Endodermal cell (in vitro differentiated cells): ENCODE results near the gene CLDND2. TPM values are rescaled to one million over a fixed set of nuclear protein-coding genes. Genes with fewer than 3 reads are reported as not detected.

Experiments used
- DNase-seq: peaks from one replicate; pipeline ENCODE4 v3.0.0-alpha.2; 2017
- H3K27ac ChIP-seq: 2 replicates; pipeline ENCODE4 v1.5.1; 2013; ENCODE audit warnings: mild to moderate bottlenecking, low read depth, low read length, moderate library complexity
- H3K27me3 ChIP-seq: 2 replicates; pipeline ENCODE4 v1.6.1; 2013; ENCODE audit warnings: mild to moderate bottlenecking, low read length, moderate library complexity; ENCODE audit not compliant: insufficient read depth, control insufficient read depth, poor library complexity, severe bottlenecking
- H3K36me3 ChIP-seq: 2 replicates; pipeline ENCODE4 v1.7.0; 2013; ENCODE audit warnings: mild to moderate bottlenecking, low read length, moderate library complexity; ENCODE audit not compliant: control insufficient read depth, insufficient read depth
- H3K4me1 ChIP-seq: one replicate; pipeline ENCODE4 v1.7.0; 2013; ENCODE audit warnings: low read length; ENCODE audit not compliant: control insufficient read depth, insufficient read depth
- H3K4me3 ChIP-seq: 2 replicates; pipeline ENCODE4 v1.5.1; 2013; ENCODE audit warnings: mild to moderate bottlenecking, low read length, moderate library complexity
- H3K9ac ChIP-seq: 2 replicates; pipeline ENCODE4 v1.6.1; 2013; ENCODE audit warnings: mild to moderate bottlenecking, low read length, moderate library complexity; ENCODE audit not compliant: poor library complexity, severe bottlenecking; ENCODE audit errors: extremely low read depth
- H3K9me3 ChIP-seq: 2 replicates; pipeline ENCODE4 v1.6.1; 2013; ENCODE audit warnings: mild to moderate bottlenecking, low read length, moderate library complexity; ENCODE audit not compliant: control insufficient read depth
- H3K27ac Mint-ChIP-seq: 2 replicates; pipeline ENCODE4 v1.8.0; 2020; ENCODE audit warnings: mixed read lengths
- H3K27me3 Mint-ChIP-seq: 2 replicates; pipeline ENCODE4 v1.8.0; 2021; ENCODE audit warnings: mild to moderate bottlenecking, mixed read lengths; ENCODE audit not compliant: insufficient read depth
- H3K36me3 Mint-ChIP-seq: 2 replicates; pipeline ENCODE4 v1.8.0; 2020; ENCODE audit warnings: low read depth, mixed read lengths
- H3K4me1 Mint-ChIP-seq: 2 replicates; pipeline ENCODE4 v1.8.0; 2020; ENCODE audit warnings: mixed read lengths
- H3K4me3 Mint-ChIP-seq: 2 replicates; pipeline ENCODE4 v1.8.0; 2020; ENCODE audit warnings: mild to moderate bottlenecking, moderate library complexity, mixed read lengths
- H3K9me3 Mint-ChIP-seq: 2 replicates; pipeline ENCODE4 v1.8.0; 2020; ENCODE audit warnings: mild to moderate bottlenecking, mixed read lengths
- WGBS, 2 experiments: methylation state at CpG; one replicate each; pipeline versions ENCODE4 v1.1.5 to v1.1.7; 2013; ENCODE audit warnings: missing lambda C conversion rate in 2 of 2, mixed read lengths in 1 of 2; ENCODE audit not compliant: insufficient coverage in 1 of 2, insufficient read length in 1 of 2; 5-methylcytosine and 5-hydroxymethylcytosine counted together
- total RNA-seq, 2 donors: library from RNA; stranded (reverse); fragmentation: NEBNext Ultra II Directional in 1 of 2; extraction: Animal tissue kit (Norgen Biotek cat#: 25700) in 1 of 2; gene quantifications; 2 replicates in 1 of 2; 3 replicates in 1 of 2; pipeline ENCODE4 v1.2.1, GENCODE V29; 2021
- TF ChIP-seq, protein P1 (sequence below): fragments of 200-600 bp; sonication (generic); conservative IDR thresholded peaks from 2 replicates; pipeline ENCODE4 v1.5.0; 2021; ENCODE audit warnings: antibody characterized with exemption, mild to moderate bottlenecking

Gene CLDND2
- total RNA-seq, 2 donors from 2014 or later: 1.3 to 2.5 TPM

DNA sequence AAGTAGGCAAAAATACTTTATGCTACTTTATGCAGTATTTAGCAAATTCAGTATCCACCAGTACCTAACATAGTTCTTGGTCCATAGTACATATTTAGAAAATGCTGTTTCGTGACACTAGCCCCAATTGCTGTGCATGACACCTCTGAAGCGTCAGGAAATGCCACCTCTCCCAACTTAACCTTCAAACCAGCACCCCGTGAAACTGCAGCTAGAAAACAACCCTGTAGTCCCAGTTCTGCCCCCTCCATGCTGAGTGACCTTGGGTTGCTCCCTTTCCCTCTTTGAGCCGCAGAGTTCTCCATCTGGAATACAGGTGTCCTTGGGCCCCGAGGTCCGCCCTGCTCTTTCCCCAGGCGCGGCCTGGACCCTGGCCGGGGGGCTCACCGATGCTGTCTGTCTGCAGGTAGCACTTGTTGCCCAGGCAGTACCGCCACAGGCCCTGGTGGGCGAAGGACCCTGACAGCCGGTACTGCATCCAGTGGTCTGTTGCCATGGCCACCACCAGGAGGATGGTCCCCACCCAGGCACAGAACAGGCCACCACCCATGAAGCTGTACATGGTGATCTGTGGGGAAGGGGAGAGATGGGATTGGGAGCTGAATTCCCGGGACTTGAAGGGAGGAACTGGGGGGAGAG is 18.2 kb upstream of the CLDND2 start:
- Histone ChIP-seq H3K27ac (no peak overlapping the region), H3K9ac (no peak overlapping the region), H3K9me3 (no peaks in the 10 kb centered on the region), H3K36me3 (no peaks in the 10 kb centered on the region), H3K4me3 (no peak overlapping the region), H3K27me3 (no peaks in the 10 kb centered on the region), H3K4me1 (no peaks in the 10 kb centered on the region)
- 93 to 95% methylated on average over 12 to 14 of the region's 14 CpGs for WGBS, 2 experiments
- Mint-ChIP-seq H3K9me3 (peaks cover 7% of the 10 kb centered on the region), H3K4me3 (no peak overlapping the region), H3K27me3 (no peaks in the 10 kb centered on the region), H3K36me3 (no peaks in the 10 kb centered on the region), H3K27ac (no peak overlapping the region), H3K4me1 (no peaks in the 10 kb centered on the region)
- TF ChIP-seq, protein P1, sequence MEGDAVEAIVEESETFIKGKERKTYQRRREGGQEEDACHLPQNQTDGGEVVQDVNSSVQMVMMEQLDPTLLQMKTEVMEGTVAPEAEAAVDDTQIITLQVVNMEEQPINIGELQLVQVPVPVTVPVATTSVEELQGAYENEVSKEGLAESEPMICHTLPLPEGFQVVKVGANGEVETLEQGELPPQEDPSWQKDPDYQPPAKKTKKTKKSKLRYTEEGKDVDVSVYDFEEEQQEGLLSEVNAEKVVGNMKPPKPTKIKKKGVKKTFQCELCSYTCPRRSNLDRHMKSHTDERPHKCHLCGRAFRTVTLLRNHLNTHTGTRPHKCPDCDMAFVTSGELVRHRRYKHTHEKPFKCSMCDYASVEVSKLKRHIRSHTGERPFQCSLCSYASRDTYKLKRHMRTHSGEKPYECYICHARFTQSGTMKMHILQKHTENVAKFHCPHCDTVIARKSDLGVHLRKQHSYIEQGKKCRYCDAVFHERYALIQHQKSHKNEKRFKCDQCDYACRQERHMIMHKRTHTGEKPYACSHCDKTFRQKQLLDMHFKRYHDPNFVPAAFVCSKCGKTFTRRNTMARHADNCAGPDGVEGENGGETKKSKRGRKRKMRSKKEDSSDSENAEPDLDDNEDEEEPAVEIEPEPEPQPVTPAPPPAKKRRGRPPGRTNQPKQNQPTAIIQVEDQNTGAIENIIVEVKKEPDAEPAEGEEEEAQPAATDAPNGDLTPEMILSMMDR: no peak
- DNase-seq: no peak

DNA sequence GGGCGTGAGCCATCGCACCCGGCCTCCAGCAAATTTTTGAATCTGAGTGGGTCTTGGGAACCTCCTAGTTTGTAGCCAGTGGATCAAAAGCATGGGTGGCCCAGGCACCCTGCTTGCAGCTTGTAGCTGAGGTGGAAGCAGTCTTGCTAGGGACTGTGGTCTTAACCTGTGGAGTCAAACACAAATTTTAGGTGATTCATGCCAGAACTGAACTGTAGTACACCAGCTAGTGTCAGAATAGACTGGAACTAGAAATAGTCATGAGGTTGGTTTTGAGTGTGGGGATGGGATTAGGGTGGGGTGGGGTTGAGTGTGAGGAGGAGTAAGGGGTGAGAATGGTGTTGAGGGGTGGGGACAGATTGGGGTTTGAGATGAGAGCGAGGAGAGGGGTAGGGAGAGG is 13.2 kb upstream of the CLDND2 start:
- Mint-ChIP-seq H3K4me3 (no peak overlapping the region), H3K4me1 (no peaks in the 10 kb centered on the region), H3K9me3 (peaks cover 25% of the 10 kb centered on the region), H3K27ac (no peak overlapping the region), H3K27me3 (no peaks in the 10 kb centered on the region), H3K36me3 (no peaks in the 10 kb centered on the region)
- Histone ChIP-seq H3K9ac (no peak overlapping the region), H3K27me3 (no peaks in the 10 kb centered on the region), H3K9me3 (peaks cover 9% of the 10 kb centered on the region), H3K4me3 (no peak overlapping the region), H3K4me1 (no peaks in the 10 kb centered on the region), H3K27ac (no peak overlapping the region), H3K36me3 (no peaks in the 10 kb centered on the region)
- WGBS, 2 experiments: 87 to 90% methylated on average over 3 to 4 of the region's 4 CpGs
- DNase-seq: no peak
- TF ChIP-seq, protein P1: no peak

DNA sequence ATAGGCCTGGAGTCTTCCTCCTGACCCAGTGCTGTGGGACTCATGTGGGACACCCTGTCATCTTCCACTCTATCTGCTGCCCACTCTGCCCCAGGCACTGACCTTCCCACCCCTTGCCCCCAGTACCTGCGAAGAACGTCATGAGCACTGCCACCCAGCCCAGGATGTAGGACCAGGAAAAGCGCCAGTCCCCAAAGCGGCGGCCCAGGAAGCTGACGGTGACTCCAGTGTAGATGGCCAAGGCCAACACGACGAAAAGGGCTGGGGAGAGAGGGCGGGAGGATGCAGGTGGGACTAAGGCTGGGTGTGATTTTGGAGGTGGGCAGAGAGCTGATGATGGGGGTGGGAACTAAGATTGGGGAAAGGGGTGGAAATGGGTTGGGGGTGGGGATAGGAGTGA is 11.6 kb upstream of the CLDND2 start:
- Histone ChIP-seq H3K9me3 (peaks cover 9% of the 10 kb centered on the region), H3K9ac (no peak overlapping the region), H3K27ac (no peak overlapping the region), H3K36me3 (no peaks in the 10 kb centered on the region), H3K4me1 (no peaks in the 10 kb centered on the region), H3K4me3 (no peak overlapping the region), H3K27me3 (no peaks in the 10 kb centered on the region)
- DNase-seq: no peak
- WGBS, 2 experiments: 73 to 96% methylated on average over 4 to 9 of the region's 9 CpGs
- H3K4me3 Mint-ChIP-seq: no peak overlapping the region
- H3K27me3 Mint-ChIP-seq: no peaks in the 10 kb centered on the region
- TF ChIP-seq, protein P1: no peak
- H3K9me3 Mint-ChIP-seq: peaks cover 25% of the 10 kb centered on the region
- no peaks in the 10 kb centered on the region for H3K4me1 Mint-ChIP-seq
- no peaks in the 10 kb centered on the region for H3K36me3 Mint-ChIP-seq
- H3K27ac Mint-ChIP-seq: no peak overlapping the region
